DMS79 treated with DMSO at 0.1 percent for 48 hours (cell line): Measurements from ENCODE around the gene PFDN4.

Experiments used
- DNase-seq: peaks from one replicate; lab custom pipeline; 2025; lab: John Stamatoyannopoulos, UW

PFDN4 gene

GRCh38 chr20:54200487-54201267, 7.2 kb upstream of the PFDN4 start:
- DNase-seq, result no peak

GRCh38 chr20:54201268-54201846, 6.5 kb upstream of the PFDN4 start:
- no peak for DNase-seq

- DNase-seq, result no peak
These were observed 4.6 kb upstream of the PFDN4 start for GRCh38 chr20:54203281-54203680.

DNA sequence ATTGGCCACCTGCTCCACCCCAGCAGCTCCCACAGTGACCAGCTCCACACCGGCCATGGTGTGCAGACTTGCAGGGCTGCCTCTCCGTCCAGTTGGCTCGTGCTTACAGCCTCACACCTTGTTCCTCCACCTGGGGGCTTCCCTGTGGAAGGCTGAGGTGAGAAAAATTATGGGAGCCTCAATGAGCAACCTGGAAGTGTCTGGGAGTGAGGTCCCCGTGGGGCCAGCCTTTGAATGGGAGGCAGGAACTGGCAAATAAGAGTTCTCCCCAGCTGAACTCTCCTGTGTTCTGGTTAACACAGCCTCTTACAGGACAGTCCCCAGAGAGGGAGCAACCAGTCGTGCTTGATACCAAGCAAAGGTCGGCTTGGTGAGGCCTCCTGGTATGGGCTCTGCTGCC, 3.8 kb upstream of the PFDN4 start:
- DNase-seq, result no peak

DNA sequence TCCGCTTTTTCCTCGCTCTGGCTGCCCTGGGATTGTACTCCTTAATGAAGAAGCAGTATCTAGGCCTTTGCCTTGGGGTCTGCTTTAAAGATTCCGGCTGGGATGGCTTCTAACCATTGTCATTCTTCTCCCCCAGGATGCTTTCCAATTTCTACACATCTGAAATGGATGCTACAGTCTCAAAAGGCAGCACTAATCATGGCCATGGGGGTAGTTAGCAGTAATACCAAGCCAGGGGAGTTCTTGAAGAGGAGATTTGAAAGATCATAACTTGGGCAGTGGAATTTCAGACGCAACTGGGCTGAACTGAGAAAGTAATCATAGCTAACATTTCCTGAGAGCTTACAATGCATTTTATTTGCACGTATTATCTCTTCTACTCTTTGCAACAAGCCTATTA, 3.4 kb upstream of the PFDN4 start:
- no peak for DNase-seq

DNA sequence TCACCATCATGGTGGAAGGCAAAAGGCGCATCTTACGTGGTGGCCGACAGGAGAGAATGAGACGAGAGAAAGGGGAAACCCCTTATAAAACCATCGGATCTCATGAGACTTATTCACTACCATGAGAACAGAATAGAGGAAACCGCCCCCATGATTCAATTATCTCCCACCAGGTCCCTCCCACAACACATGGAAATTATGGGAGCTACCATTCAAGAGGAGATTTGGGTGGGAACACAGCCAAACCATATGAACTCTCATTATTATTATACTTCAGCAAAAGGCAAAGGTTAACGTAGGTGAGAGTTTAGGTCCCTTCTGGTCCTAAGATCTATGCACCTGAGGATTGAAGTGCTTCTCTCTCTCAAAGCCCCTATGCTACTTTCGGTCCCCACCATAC, 2.4 kb upstream of the PFDN4 start:
- no peak for DNase-seq

- DNase-seq, result no peak
These were observed 689 bp upstream of the PFDN4 start for GRCh38 chr20:54207053-54207742.

DNA sequence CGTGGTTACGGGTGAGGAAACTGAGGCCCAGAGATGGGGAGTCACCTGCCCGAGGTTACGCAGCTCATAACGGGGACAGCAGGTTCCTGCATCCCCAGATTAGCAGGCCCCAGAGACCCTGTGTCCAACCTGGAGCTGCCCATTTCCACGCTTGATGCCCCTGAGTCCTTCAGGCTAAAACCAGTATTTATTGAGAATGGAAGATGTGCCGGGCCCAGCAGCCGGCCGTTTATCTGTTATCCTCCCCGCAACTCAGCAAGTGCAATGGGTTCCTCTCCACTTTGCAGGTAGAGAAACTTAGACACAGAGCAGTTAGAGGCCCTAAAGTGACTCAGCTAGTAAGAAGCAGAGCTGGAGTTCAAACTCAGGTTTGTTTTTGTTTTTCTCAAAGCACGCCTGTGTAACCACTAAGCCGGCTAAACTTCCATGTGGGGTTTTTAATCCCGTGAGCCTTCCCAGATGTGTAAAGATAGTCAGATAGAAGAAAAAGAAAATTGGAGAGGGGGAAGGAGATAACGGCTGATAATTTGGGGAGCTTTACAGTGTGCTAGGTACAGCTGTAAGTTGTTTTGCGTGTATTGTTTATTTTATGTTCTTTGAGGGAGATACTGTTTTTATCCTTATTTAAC, 775 bp downstream of the PFDN4 start:
- no peak for DNase-seq

DNA sequence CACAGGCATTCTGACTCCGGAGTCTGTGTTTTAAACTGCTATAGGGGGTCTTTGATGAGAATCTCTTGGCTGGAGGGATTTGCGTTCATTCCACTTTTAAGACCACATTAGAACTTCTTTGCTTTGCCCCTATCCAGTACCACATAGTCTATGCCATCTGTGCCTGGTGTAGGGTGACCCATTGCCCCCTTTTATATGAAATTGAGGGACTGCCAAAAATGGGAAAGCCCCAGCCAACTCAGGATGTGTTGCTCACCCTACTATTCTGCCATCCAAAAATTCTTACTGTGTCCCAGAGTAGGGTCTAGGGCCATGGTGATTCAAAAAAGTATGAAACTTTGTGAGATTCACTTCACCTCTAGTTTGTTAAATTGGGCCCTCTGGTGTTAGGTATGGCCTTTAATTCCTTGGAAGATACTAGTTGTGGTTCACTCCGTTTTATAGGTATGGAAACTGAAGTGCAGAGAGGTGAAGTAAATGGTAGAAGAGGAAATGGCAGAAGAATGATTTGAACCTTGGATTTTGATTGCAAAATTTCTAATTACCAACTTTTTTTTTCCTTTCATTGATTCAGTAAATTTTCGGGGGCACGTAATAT, 1.4 kb downstream of the PFDN4 start:
- DNase-seq, result no peak

DNA sequence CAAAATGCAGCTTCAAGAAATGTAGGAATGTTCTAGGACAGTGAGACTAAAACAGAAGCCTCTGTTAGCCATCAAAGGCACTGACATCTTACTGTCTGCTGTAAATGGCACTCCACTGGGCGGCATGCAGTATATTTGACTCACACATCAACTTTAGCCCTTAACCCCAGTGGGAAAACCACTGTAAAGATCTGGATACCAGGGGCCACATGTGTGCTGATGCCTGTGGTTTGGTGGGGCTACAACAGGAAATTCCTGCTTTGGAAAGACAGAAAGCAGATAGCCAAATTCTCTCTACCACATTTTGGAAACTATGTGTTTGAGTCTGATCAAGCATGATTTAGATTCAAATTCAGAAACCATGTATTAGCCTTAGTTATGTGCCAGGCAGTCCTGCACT, 4.3 kb downstream of the PFDN4 start:
- no peak for DNase-seq

- DNase-seq, result no peak
These were observed 5.0 kb downstream of the PFDN4 start for GRCh38 chr20:54212871-54213270.

- no peak for DNase-seq
These were observed 6.7 kb downstream of the PFDN4 start for GRCh38 chr20:54214566-54214965.

- no peak for DNase-seq
These were observed 7.4 kb downstream of the PFDN4 start for GRCh38 chr20:54215157-54215789.

DNA sequence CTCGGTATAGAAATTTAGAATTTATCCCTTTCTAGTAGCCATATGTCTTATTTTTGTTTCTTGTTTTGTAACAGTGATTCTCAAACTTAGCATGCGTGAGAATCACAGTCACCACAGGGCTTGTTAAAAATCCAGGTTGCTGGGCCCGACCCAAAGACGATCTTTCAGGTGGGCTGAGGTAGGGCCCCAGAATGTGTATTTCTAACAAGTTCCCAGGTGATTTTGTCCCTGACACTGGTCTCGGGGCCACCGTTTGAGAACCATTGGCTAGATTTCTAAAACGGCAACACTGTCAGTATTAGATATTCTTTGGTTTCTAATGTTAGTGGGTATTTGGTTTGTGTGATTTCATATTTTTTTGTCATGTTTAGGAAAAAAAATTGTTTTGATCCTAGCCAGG, 9.9 kb downstream of the PFDN4 start:
- no peak for DNase-seq

DNA sequence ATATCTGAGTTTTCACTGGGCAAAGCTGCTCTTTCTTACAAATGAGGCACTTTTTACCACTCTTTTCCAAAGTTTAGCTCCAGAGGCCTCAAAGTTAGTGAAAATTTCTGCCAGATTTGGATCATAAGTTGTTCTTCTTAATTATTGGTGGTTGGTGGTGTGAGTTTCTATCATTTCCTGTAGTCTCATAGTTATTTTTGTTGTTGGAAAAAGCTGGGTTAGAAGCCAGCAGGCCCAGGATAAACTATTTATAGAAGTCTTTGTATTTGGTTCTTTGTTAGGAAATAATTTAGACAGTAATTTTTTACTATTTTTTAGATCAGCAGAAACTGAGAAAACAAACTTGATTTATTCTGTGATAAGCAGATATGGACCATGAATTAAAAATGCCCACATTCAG, 10.6 kb downstream of the PFDN4 start:
- DNase-seq, result no peak

GRCh38 chr20:54219751-54220426, 12.0 kb downstream of the PFDN4 start:
- no peak for DNase-seq

GRCh38 chr20:54220722-54221121, 12.8 kb downstream of the PFDN4 start:
- DNase-seq, result no peak

GRCh38 chr20:54221353-54221752, 13.5 kb downstream of the PFDN4 start:
- DNase-seq, result no peak

DNA sequence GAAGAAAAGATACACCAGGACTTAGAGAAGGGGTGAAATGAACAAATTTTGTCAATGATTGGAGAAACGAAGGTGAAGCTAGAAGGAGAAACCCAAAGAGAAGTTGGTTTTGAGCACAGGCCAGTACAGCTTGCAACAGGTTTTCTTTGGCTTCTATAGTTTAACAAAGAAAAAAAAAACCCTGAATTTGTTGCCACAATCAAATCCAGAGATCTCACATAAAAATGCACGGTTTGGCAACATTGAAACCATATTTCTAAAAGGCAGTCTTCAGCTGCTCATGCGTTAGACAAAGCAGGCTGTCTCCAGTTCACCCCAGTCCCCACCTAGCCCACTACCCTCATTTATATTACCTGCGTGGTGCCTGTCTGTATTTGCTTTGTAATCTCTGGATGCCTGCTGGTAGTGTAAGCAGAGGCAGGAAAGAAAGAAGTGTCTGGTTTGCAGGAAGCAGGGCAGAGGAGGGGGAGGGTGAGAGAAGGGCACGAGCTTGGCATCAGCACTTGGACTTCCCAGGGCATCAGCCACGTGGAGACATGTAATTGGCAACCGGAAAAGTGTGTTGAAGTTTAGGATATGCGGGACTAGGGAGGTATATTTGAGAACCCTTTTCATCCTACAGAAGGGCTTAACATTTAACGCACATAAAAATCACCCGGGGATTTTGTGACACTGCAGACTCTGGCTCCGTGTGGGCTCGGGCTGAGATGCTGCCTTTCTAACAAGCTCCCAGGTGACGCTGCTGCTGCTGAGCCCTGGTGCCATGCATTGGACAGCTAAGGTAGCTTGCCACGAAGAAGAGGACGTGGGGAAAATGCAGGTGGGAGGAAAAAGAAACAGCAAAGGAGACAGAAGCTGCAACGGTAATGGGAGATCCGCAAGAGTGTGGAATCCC, 14.4 kb downstream of the PFDN4 start:
- no peak for DNase-seq

- no peak for DNase-seq
These were observed 15.4 kb downstream of the PFDN4 start for GRCh38 chr20:54223285-54223684.
